OCI-LY1 (cell line): ENCODE measurements around the gene INTS12.

Experiments
- H2AFZ ChIP-seq: fragments of 200-600 bp; sonication (generic), shearing (Covaris generic); 2 replicates; pipeline ENCODE4 v1.6.0; 2014; ENCODE audit warnings: antibody characterized with exemption, mild to moderate bottlenecking, low read length
- H3F3A ChIP-seq: fragments of 200-600 bp; sonication (generic), shearing (Covaris generic); 2 replicates; pipeline ENCODE4 v1.6.0; 2014; ENCODE audit warnings: mild to moderate bottlenecking, antibody characterized with exemption, low read length, moderate library complexity; ENCODE audit not compliant: insufficient read depth
- H3K27ac ChIP-seq: fragments of 200-600 bp; sonication (generic); 2 replicates; pipeline ENCODE4 v1.5.1; 2014; ENCODE audit warnings: low read length, mixed run types, mild to moderate bottlenecking, low read depth; ENCODE audit not compliant: poor library complexity, severe bottlenecking
- H3K27me3 ChIP-seq: fragments of 200-600 bp; sonication (generic); 2 replicates; pipeline ENCODE4 v1.6.0; 2014; ENCODE audit warnings: antibody characterized with exemption, mild to moderate bottlenecking, low read length, moderate library complexity; ENCODE audit not compliant: insufficient read depth
- H3K36me3 ChIP-seq: fragments of 200-600 bp; sonication (generic); 2 replicates; pipeline ENCODE4 v1.6.1; 2014; ENCODE audit warnings: mild to moderate bottlenecking, antibody characterized with exemption, low read length, moderate library complexity, mixed read lengths; ENCODE audit not compliant: insufficient read depth
- H3K4me1 ChIP-seq: fragments of 200-600 bp; sonication (generic); 2 replicates; pipeline ENCODE4 v1.5.1; 2014; ENCODE audit warnings: mild to moderate bottlenecking, low read length, moderate library complexity; ENCODE audit not compliant: insufficient read depth, severe bottlenecking
- H3K4me2 ChIP-seq: fragments of 200-600 bp; sonication (generic), shearing (Covaris generic); 2 replicates; pipeline ENCODE4 v1.6.1; 2014; ENCODE audit warnings: low read length
- H3K4me3 ChIP-seq: fragments of 200-600 bp; sonication (generic); 2 replicates; pipeline ENCODE4 v1.5.1; 2014; ENCODE audit warnings: low read length, low read depth, mild to moderate bottlenecking, mixed read lengths; ENCODE audit not compliant: poor library complexity, severe bottlenecking
- H3K79me2 ChIP-seq: fragments of 200-600 bp; shearing (Covaris generic); 2 replicates; pipeline ENCODE4 v1.6.1; 2016; ENCODE audit warnings: mixed run types, low read length, mixed read lengths; ENCODE audit not compliant: insufficient read depth
- H3K9ac ChIP-seq: fragments of 200-600 bp; sonication (generic), shearing (Covaris generic); 2 replicates; pipeline ENCODE4 v1.6.1; 2014; ENCODE audit warnings: mild to moderate bottlenecking, low read length, mixed read lengths
- H3K9me2 ChIP-seq: fragments of 200-600 bp; sonication (generic), shearing (Covaris generic); 2 replicates; pipeline ENCODE4 v1.6.1; 2014; ENCODE audit warnings: low read depth, mild to moderate bottlenecking, low read length, mixed read lengths
- H3K9me3 ChIP-seq: fragments of 200-600 bp; shearing (Covaris generic); 2 replicates; pipeline ENCODE4 v1.6.1; 2014; ENCODE audit warnings: low read length, mixed read lengths
- H4K20me1 ChIP-seq: fragments of 200-600 bp; sonication (generic), shearing (Covaris generic); 2 replicates; pipeline ENCODE4 v1.6.0; 2016; ENCODE audit warnings: mild to moderate bottlenecking, low read length; ENCODE audit not compliant: insufficient read depth
- EZH2 ChIP-seq: fragments of 200-600 bp; sonication (generic), shearing (Covaris generic); IDR thresholded peaks from 2 replicates; pipeline ENCODE4 v1.8.0; 2017; ENCODE audit warnings: borderline replicate concordance, mixed run types, mild to moderate bottlenecking, antibody characterized with exemption, low read length, moderate library complexity, mixed read lengths
- TF ChIP-seq, protein P1 (sequence below): fragments of 200-600 bp; sonication (generic), shearing (Covaris generic); IDR thresholded peaks from 2 replicates; pipeline ENCODE4 v1.5.1; 2017; ENCODE audit warnings: mild to moderate bottlenecking, antibody characterized with exemption, low read length, moderate library complexity, mixed read lengths

The INTS12 gene

DNA sequence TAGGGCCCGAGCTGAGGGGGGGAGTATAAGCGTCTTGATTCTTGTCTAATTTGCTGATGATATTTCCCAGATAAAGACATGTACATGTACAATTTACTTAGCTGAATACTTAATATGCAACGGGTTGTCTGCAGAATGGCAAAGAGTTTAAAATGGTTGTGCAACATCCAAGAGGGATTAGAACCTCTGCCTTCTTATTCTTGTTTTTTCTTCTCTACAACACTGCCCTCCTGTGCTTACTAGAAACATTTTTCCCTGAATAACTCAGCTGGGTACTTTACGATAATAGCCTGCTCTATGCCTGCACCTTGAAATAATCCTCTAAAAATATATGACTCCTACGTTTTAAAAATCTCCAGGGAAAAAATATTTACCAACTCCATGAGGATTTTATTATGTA lies 41.8 kb downstream of the INTS12 start:
- Histone ChIP-seq H3K4me3 (no peak overlapping the region), H3K9me3 (no peaks in the 10 kb centered on the region), H2AFZ (no peak overlapping the region), H3K9me2 (no peaks in the 10 kb centered on the region), H3K27ac (no peak overlapping the region), H3K27me3 (no peaks in the 10 kb centered on the region), H3K4me2 (no peak overlapping the region), H3K9ac (no peak overlapping the region), H3F3A (no peaks in the 10 kb centered on the region), H4K20me1 (no peaks in the 10 kb centered on the region), H3K4me1 (no peaks in the 10 kb centered on the region), H3K36me3 (no peaks in the 10 kb centered on the region), H3K79me2 (no peaks in the 10 kb centered on the region)
- TF ChIP-seq, protein P1, sequence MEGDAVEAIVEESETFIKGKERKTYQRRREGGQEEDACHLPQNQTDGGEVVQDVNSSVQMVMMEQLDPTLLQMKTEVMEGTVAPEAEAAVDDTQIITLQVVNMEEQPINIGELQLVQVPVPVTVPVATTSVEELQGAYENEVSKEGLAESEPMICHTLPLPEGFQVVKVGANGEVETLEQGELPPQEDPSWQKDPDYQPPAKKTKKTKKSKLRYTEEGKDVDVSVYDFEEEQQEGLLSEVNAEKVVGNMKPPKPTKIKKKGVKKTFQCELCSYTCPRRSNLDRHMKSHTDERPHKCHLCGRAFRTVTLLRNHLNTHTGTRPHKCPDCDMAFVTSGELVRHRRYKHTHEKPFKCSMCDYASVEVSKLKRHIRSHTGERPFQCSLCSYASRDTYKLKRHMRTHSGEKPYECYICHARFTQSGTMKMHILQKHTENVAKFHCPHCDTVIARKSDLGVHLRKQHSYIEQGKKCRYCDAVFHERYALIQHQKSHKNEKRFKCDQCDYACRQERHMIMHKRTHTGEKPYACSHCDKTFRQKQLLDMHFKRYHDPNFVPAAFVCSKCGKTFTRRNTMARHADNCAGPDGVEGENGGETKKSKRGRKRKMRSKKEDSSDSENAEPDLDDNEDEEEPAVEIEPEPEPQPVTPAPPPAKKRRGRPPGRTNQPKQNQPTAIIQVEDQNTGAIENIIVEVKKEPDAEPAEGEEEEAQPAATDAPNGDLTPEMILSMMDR, result peak; percentile 68; the same call in 1 of the 2 replicates
- TF ChIP-seq EZH2, result no peak

GRCh38 chr4:105662935-105663675 lies 45.4 kb downstream of the INTS12 start:
- Histone ChIP-seq H3F3A (no peaks in the 10 kb centered on the region), H3K27me3 (no peaks in the 10 kb centered on the region), H3K4me3 (no peak overlapping the region), H3K4me1 (no peaks in the 10 kb centered on the region), H3K36me3 (no peaks in the 10 kb centered on the region), H4K20me1 (no peaks in the 10 kb centered on the region), H3K79me2 (no peaks in the 10 kb centered on the region), H3K9me3 (no peaks in the 10 kb centered on the region), H2AFZ (no peak overlapping the region; the same call in 1 of the 2 replicates), H3K4me2 (no peak overlapping the region), H3K9ac (no peak overlapping the region), H3K9me2 (no peaks in the 10 kb centered on the region), H3K27ac (no peak overlapping the region)
- no peak for TF ChIP-seq EZH2
- TF ChIP-seq, protein P1, result no peak

DNA sequence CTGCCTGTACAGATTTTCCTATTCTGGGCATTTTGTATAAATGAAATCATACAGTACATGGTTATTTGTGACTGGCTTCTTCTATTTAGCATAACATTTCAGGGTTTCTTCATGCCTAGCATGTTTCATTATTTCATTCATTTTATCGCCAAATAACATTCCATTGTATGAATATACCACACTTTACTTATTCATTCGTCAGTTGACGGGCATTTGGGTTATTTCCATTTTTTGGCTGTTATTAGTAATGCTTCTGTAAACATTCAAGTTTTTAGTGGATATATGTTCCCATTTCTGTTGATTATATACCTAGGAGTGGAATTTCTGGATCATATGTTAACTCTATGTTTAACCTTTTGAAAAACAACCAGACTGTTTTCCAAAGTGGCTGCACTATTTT lies 47.5 kb downstream of the INTS12 start:
- Histone ChIP-seq H3K79me2 (no peaks in the 10 kb centered on the region), H3K9me3 (no peaks in the 10 kb centered on the region), H4K20me1 (no peaks in the 10 kb centered on the region), H3K36me3 (no peaks in the 10 kb centered on the region), H3K9me2 (no peaks in the 10 kb centered on the region), H3K4me1 (no peaks in the 10 kb centered on the region), H3K4me2 (no peak overlapping the region), H3K27ac (no peak overlapping the region), H3K4me3 (no peak overlapping the region), H3K27me3 (no peaks in the 10 kb centered on the region), H2AFZ (no peak overlapping the region), H3F3A (no peaks in the 10 kb centered on the region), H3K9ac (no peak overlapping the region)
- TF ChIP-seq, protein P1, result no peak
- no peak for TF ChIP-seq EZH2
